Erythroblast (primary cell): ENCODE data around the gene PCBP3.

Experiments used
- DNase-seq, 2 experiments: peaks; one replicate each; lab custom pipeline; 2025; lab: John Stamatoyannopoulos, UW
- GATA1 ChIP-seq: IDR thresholded peaks from 2 replicates; pipeline ENCODE4 v1.6.1; 2011; ENCODE audit warnings: low read depth, mild to moderate bottlenecking, control low read depth, low read length, moderate library complexity
- POLR2A ChIP-seq: IDR thresholded peaks from 2 replicates; pipeline ENCODE4 v1.6.1; 2011; ENCODE audit warnings: mild to moderate bottlenecking, low read length

Gene PCBP3

GRCh38 chr21:45791562-45792418 is 148.3 kb downstream of the PCBP3 start:
- TF ChIP-seq POLR2A = no peak
- no peak for DNase-seq

DNA sequence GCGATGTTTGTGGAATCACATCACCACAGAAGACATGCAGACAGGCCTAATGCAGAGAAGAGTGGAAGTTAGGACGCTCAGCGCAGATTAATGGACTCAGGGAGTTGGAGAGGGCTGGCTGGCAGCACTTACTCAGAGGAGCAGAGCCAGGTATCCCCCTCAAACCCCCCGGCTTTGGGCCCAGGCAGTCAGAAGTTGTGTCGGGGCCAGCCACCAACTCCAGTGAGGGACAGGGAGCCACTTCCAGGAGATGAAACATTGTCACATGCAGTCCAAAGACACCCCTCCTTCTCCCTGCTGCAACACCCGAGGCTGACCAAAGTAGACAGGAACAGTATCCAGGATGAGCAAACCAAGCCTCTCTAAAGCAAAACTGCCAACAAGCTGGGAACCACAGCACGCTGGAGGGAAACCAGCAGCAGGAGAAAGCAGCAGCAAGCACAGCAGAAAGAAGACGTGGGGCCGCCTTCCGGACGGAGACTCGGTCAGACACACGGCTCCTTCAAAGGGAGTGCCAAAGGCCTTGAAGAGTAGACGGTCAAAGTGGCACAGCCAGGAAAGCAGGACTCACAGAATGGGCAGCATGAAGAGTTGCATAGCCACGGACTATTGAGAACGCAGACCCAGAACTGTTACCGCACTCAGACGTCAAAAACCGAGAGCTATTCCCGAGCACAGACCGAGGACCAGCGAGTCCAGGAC is 149.3 kb downstream of the PCBP3 start:
- no peak for DNase-seq
- no peak for TF ChIP-seq GATA1
- no peak for TF ChIP-seq POLR2A

DNA sequence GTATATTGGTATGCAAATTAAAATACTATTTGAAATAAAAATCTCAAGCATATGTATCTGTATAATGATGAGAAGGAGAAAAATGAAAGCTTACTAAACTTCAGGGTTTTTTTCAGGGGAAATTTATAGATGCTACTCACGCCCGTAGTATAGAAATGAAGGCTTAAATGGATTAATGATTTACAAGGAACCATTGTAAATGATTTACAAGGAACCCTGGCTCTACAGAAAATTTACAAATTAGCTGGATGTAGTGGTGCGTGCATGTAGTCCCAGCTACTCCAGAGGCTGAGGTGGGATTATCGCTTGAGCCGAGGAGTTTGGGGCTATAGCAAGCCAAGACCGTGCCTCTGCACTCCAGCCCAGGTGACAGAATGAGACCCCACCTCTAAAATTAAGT is 150.5 kb downstream of the PCBP3 start:
- TF ChIP-seq GATA1 (no peak), POLR2A (no peak)
- DNase-seq = no peak

- DNase-seq = no peak
Measured at GRCh38 chr21:45796003-45796402, 152.5 kb downstream of the PCBP3 start.

GRCh38 chr21:45797338-45797737 is 153.8 kb downstream of the PCBP3 start:
- TF ChIP-seq POLR2A (no peak), GATA1 (no peak)
- DNase-seq = no peak

More at GRCh38 chr21:45796003-45796402, 152.5 kb downstream of the PCBP3 start:
- no peak for TF ChIP-seq GATA1

DNA sequence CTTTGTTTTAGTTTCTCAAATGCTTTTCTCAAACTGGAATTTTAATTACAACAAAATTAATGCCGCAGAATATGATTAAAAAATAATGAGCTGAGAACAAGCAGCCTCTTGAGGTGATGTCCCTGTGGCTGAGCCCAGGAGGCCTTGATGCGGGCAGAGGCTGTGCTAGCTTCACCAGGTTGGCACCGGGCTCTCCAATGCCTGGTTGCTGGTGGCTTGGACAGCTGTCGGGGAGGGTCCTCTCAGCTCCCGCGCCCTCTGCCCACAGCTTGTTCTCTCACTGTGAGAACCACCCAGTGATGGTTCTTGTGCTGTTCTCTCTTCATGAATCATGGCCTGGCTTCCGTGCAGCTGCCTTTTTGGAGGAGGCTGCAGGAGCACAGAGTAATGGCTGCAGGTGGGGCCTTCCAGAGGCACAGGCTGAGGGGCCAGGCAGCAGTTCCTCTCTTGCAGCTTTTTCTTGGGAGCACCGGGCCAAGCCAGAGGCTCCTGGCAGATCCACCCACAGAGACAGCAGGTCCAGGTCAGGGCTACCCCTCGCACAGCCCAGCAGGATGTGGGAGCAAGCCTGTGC is 156.3 kb downstream of the PCBP3 start:
- TF ChIP-seq GATA1 = no peak
- TF ChIP-seq POLR2A = no peak
- DNase-seq = no peak

DNA sequence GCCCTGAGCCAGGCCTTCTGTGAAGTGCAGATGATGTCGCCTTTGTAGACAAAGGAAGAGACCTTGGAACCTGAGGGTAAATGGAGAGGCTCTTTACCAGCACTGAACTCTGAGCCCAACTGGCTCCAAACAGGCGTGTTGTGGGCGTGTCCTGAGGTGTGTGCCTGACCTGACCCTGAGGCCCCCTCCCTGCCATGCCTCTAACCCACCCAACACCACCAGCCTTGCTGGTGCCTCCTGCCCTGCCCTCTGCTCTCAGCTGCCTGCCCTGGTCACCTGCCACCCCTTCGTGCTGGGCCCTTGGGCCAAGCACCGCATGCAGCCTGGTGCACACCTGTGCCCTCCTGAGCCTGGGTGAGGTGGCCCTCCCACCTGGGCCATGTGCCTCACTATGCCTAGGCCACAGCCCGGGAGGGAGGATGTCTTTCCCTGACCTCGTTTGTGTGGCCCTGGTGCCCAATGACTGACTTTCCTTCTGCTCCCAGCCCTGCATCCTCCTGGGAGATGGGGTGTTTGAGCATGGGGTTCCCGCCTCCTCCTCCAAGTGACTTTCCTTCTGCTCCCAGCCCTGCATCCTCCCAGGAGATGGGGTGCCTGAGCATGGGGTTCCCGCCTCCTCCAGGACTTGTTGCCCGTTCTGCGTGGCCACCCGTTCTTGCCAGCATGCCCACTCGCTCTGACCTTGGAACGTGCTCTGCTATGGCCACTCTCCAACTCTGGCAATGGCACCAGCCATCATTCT is 157.0 kb downstream of the PCBP3 start:
- TF ChIP-seq GATA1 = no peak
- TF ChIP-seq POLR2A = no peak
- no peak for DNase-seq

DNA sequence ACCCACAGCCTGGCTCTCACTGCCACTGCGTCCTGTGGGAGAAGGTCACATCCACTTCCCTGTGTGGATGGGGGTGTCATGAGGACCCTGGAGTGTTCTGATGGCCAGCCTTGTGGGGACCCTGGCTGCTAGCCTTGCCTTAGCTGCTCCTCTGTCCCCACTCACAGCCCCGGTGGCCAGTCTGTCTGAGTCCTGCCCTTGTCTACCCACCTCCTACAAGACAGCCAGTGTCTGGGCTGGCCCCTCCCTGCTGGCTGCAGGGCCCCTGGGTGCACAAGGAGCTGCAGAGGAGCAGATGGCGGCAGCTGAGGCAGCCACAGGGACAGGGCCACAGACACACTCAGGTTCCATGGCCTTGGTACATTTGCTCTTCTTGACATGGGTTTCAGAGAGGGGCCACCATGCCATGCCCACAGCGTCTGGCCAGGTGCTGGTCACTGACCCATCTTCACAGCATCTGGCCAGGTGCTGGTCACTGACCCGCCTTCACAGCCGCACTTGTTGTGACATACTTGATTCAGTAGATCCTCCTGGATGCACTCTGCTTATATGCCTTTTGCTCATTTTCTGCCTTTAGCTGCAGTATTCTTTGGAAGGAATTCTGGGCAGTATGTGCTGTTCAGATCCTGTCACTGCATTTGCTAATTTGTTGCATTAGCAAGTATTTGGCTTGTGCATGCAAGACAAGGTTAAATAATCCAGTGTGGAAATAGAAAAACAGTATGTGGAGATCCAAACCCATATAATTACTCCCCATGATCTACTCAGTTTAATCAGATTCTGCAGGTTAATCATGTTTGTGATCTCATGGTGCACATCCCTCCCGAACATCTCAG is 157.8 kb downstream of the PCBP3 start:
- TF ChIP-seq POLR2A (no peak), GATA1 (no peak)
- DNase-seq = no peak

DNA sequence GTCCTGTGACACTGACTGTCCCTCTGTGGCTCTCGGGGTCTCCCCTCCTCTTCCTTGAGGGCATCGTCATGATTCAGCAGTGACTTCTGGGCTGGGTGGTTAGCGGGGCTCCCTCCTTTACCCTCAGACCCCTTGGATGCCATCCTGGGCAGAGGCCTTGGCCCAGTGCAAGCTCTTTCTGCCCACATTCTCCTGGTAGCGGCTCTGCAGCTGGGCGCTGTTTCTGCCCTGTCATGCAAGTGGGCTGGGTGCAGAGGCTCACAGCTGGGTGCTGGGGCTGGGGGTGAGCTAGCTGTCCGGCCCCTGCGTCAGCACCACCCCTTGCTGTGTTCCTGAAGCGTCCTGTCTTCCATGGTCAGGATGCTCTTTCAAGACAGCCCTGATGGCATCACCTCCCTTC is 158.5 kb downstream of the PCBP3 start:
- TF ChIP-seq GATA1 = no peak
- no peak for TF ChIP-seq POLR2A
- DNase-seq = no peak

DNA sequence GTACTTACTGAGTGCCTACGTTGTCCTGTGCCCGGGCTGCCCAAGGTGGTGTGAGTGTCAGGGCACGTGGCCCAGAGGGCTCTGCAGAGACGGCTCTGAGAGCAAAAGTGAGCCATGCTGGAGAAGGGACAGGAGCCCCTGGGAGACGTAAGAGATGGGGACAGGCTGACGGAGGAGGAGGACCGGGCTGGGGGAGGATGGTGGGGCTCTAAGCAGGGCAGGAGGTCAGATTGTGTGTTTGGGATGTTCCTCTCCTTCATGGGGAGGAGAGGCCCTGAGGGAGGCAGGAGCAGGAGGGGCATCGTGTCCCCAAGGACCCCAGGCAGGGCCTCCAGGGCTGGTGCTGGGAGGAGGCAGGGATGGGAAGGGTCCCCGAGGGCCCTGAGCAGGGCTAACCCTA is 158.9 kb downstream of the PCBP3 start:
- no peak for DNase-seq
- no peak for TF ChIP-seq GATA1
- no peak for TF ChIP-seq POLR2A

- no peak for TF ChIP-seq POLR2A
- TF ChIP-seq GATA1 = no peak
- DNase-seq = no peak
Measured at GRCh38 chr21:45802956-45803617, 159.6 kb downstream of the PCBP3 start.

DNA sequence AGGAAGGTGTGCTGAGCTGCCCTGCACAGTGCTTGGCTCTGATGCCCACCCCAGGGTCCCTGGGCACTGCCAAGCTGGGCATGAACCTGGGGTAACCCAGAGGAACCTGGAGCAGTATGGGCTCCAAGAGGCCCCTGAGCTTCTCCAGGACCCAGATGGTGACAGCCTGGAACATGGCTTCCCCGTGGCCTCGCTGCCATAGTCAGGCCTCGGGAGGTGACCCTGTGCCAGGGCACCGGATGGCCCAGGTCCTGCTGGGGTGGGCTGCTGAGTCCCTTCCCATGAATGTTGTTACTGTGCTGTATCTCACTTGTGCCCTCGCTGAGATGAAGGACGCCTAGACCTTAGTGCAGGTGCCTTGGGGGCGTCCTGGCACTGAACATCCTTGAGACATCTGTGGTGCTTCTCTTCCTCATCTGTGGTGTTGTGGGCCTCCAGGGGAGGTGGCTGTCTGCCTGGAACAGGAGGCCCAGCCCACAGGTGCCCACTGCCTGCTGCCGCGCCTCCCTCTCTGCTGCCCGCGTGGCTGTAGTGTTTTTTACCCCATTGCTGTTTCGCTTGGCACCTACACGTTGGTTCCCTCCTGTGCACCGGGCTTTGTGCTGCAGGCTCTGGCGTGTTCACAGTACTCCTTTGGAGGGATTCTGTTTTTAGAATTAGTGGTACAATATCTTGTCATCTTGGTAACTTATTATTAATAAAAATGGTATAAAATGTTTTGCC is 160.3 kb downstream of the PCBP3 start:
- no peak for DNase-seq
- no peak for TF ChIP-seq POLR2A
- TF ChIP-seq GATA1 = no peak
